Left ventricle myocardium inferior (tissue), 1 donor: ENCODE results near the gene GPN1. TPM values are rescaled to one million over a fixed set of nuclear protein-coding genes. Genes with fewer than 3 reads are reported as not detected.
"Not testable (repeated sequence)": the region's sequence is repeated elsewhere in the genome, so short reads cannot be mapped to it uniquely, and the experiment has no call there.

Experiments used
- DNase-seq: peaks from one replicate; pipeline ENCODE4 v3.0.0-alpha.2; 2020
- H3K27ac ChIP-seq: fragments of 200-600 bp; replicated peaks from 2 replicates; pipeline ENCODE4 v1.8.0; 2021
- H3K27me3 ChIP-seq: fragments of 200-600 bp; 2 replicates; pipeline ENCODE4 v1.8.0; 2021; ENCODE audit warnings: low read depth
- H3K36me3 ChIP-seq: fragments of 200-600 bp; 2 replicates; pipeline ENCODE4 v1.8.0; 2021
- H3K4me1 ChIP-seq: fragments of 200-600 bp; 2 replicates; pipeline ENCODE4 v1.8.0; 2021
- H3K4me3 ChIP-seq: fragments of 200-600 bp; 2 replicates; pipeline ENCODE4 v1.8.0; 2021; ENCODE audit warnings: mild to moderate bottlenecking, moderate library complexity
- H3K9me3 ChIP-seq: fragments of 200-600 bp; replicated peaks from 2 replicates; pipeline ENCODE4 v1.8.0; 2021
- intact Hi-C: fragments of 100-400 bp; cut with micrococcal nuclease; formaldehyde crosslinking; loops from one replicate; pipeline ENCODE4 v1.11.0; 2022
- total RNA-seq: library from RNA; stranded (reverse); fragmentation: NEBNext Ultra II Directional; extraction: Animal tissue kit (Norgen Biotek cat#: 25700); gene quantifications from one replicate; pipeline ENCODE4 v1.2.1, GENCODE V29; 2021
- TF ChIP-seq, protein P1 (sequence below): fragments of 200-600 bp; IDR thresholded peaks from 2 replicates; pipeline ENCODE4 v1.8.0; 2021; ENCODE audit warnings: antibody characterized with exemption, mild to moderate bottlenecking, borderline replicate concordance
- donor health status: DM: no; HTN: yes; CAD: no; lungs with severe emphysema.

Gene GPN1
- total RNA-seq, 1 donor from 2014 or later, result 16.6 TPM

- H3K4me1 ChIP-seq, result peaks cover 30% of the 10 kb centered on the region
- peak overlapping the region; percentile 77 for H3K4me3 ChIP-seq
- no peak for DNase-seq
- H3K36me3 ChIP-seq, result no peaks in the 10 kb centered on the region
- TF ChIP-seq, protein P1, sequence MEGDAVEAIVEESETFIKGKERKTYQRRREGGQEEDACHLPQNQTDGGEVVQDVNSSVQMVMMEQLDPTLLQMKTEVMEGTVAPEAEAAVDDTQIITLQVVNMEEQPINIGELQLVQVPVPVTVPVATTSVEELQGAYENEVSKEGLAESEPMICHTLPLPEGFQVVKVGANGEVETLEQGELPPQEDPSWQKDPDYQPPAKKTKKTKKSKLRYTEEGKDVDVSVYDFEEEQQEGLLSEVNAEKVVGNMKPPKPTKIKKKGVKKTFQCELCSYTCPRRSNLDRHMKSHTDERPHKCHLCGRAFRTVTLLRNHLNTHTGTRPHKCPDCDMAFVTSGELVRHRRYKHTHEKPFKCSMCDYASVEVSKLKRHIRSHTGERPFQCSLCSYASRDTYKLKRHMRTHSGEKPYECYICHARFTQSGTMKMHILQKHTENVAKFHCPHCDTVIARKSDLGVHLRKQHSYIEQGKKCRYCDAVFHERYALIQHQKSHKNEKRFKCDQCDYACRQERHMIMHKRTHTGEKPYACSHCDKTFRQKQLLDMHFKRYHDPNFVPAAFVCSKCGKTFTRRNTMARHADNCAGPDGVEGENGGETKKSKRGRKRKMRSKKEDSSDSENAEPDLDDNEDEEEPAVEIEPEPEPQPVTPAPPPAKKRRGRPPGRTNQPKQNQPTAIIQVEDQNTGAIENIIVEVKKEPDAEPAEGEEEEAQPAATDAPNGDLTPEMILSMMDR, result no peak
- H3K27ac ChIP-seq, result peak overlapping the region; percentile 67
- intact Hi-C loops, result no loop called here
- no peaks in the 10 kb centered on the region for H3K27me3 ChIP-seq
- H3K9me3 ChIP-seq, result peaks cover 24% of the 10 kb centered on the region
Observed at GRCh38 chr2:27583390-27583915, 45.4 kb upstream of the GPN1 start.

- intact Hi-C loops, result no loop called here
- Histone ChIP-seq H3K36me3 (no peaks in the 10 kb centered on the region), H3K27me3 (no peaks in the 10 kb centered on the region), H3K4me3 (peak overlapping the region; percentile 3), H3K9me3 (peaks cover 24% of the 10 kb centered on the region), H3K27ac (no peak overlapping the region), H3K4me1 (peaks cover 30% of the 10 kb centered on the region)
- TF ChIP-seq, protein P1, result no peak
- DNase-seq, result no peak
Observed at GRCh38 chr2:27584597-27584996, 44.3 kb upstream of the GPN1 start.

DNA sequence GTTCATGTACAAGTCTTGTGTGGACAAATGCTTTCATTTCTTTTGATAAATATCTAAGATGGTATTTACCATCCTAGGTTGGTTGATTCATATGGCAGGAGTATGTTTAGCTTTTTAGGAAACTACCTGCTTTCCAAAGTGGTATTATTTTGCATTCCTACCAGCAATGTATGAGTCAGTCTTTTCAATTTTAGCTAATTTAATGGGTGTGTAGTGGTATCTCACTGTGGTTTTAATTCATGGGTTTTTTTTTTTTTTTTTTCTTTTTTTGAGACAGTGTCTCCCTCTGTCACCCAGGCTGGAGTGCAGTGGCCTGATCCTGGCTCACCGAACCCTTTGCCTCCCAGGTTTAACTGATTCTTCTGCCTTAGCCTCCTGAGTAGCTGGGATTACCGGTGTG is 41.8 kb upstream of the GPN1 start:
- Histone ChIP-seq H3K4me3 (no peak overlapping the region), H3K36me3 (peaks cover 9% of the 10 kb centered on the region), H3K27me3 (no peaks in the 10 kb centered on the region), H3K9me3 (peaks cover 40% of the 10 kb centered on the region), H3K27ac (no peak overlapping the region), H3K4me1 (peaks cover 30% of the 10 kb centered on the region)
- no peak for DNase-seq
- TF ChIP-seq, protein P1, result no peak
- intact Hi-C loops, result no loop called here

DNA sequence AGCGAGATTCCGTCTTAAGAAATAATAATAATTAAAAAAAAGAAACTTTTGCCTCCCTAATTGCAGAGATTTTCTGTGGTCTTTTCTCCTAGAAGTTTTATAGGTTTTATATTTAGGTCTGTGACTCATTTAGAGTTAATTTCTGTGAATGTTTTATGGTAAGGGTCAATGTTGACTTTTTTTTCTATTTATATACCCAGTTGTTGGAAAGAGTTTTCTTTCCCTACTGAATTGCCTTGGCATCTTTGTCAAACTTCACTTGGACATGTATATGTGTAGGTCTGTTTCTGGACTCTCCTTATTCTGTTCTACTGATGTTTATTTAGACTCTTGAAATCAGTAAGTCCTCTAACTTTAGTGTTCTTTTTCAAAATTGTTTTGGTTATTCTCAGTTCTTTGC is 40.5 kb upstream of the GPN1 start:
- no peak for DNase-seq
- Histone ChIP-seq H3K4me3 (no peak overlapping the region), H3K27ac (no peak overlapping the region), H3K36me3 (peaks cover 9% of the 10 kb centered on the region), H3K4me1 (peaks cover 20% of the 10 kb centered on the region), H3K9me3 (peaks cover 40% of the 10 kb centered on the region), H3K27me3 (no peaks in the 10 kb centered on the region)
- intact Hi-C loops, result no loop called here
- TF ChIP-seq, protein P1, result no peak

DNA sequence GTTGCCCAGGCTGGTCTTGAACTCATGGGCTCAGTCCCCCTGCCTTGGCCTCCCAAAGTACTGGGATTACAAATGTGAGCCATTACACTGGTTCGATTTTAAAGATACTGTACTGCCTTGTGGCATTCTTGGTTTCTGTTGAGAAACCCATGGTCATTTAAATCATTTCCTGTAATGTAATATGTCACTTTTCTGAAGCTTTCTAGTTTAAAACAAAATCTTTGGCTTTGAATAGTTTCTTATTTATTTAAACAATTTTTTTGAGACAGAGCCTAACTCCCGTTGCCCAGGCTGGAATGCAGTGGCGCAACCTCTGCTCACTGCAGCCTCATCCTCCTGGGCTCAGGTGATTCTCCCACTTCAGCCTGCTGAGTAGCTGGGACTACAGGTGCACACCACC is 37.1 kb upstream of the GPN1 start:
- H3K4me1 ChIP-seq, result no peaks in the 10 kb centered on the region
- H3K36me3 ChIP-seq, result peaks cover 18% of the 10 kb centered on the region
- TF ChIP-seq, protein P1, result no peak
- peaks cover 65% of the 10 kb centered on the region for H3K9me3 ChIP-seq
- intact Hi-C loops, result no loop called here
- H3K27me3 ChIP-seq, result no peaks in the 10 kb centered on the region
- no peak for DNase-seq
- H3K4me3 ChIP-seq, result no peak overlapping the region
- no peak overlapping the region for H3K27ac ChIP-seq

- intact Hi-C loops, result no loop called here
Observed at GRCh38 chr2:27593240-27593639, 35.6 kb upstream of the GPN1 start.

DNA sequence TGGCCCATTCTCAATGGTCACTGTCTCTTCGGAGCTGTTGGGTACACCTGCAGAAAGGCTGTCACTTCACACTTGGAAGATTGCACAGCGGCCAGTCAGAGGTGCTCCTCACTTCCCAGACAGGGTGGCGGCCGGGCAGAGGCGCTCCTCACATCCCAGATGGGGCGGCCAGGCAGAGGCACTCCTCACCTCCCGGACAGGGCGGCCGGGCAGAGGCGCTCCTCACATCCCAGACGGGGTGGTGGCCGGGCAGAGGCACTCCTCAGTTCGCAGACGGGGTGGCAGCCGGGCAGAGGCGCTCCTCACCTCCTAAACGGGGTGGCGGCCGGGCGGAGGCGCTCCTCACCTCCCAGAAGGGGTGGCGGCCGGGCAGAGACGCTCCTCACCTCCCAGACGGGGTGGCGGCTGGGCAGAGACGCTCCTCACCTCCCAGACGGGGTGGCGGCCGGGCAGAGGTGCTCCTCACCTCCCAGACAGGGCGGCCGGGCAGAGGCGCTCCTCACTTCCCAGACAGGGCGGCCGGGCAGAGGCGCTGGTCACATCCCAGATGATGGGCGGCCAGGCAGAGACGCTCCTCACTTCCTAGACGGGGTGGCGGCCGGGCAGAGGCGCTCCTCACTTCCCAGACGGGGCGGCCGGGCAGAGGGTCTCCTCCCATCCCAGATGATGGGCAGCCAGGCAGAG is 34.7 kb upstream of the GPN1 start:
- DNase-seq, H3K4me3 ChIP-seq, intact Hi-C loops, H3K27ac ChIP-seq, H3K27me3 ChIP-seq: not testable (repeated sequence)
- peaks cover 53% of the 10 kb centered on the region for H3K9me3 ChIP-seq
- peaks cover 11% of the 10 kb centered on the region for H3K4me1 ChIP-seq
- H3K36me3 ChIP-seq, result peaks cover 22% of the 10 kb centered on the region

More at GRCh38 chr2:27593240-27593639, 35.6 kb upstream of the GPN1 start:
- no peak overlapping the region for H3K4me3 ChIP-seq
- no peaks in the 10 kb centered on the region for H3K27me3 ChIP-seq
- no peak overlapping the region for H3K27ac ChIP-seq
- TF ChIP-seq, protein P1, result no peak
- no peak for DNase-seq
- peaks cover 3% of the 10 kb centered on the region for H3K4me1 ChIP-seq
- H3K36me3 ChIP-seq, result peaks cover 18% of the 10 kb centered on the region
- H3K9me3 ChIP-seq, result peaks cover 62% of the 10 kb centered on the region

DNA sequence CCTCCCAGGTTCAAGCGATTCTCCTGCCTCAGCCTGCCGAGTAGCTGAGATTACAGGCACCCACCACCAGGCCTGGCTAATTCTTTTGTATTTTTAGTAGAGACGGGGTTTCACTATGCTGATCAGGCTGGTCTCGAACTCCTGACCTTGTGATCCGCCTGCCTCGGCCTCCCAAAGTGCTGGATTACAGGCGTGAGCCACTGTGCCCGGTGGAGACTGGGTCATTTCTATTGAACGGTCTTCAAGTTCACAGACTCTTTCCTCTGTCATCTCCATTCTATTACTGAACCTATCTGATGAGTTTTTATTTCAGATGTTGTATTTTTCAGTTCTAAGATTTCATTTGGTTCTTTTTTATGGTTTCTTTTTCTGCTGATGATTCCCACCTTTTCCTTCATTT is 33.4 kb upstream of the GPN1 start:
- H3K4me3 ChIP-seq, intact Hi-C loops, DNase-seq, H3K27ac ChIP-seq, H3K27me3 ChIP-seq: not testable (repeated sequence)
- Histone ChIP-seq H3K36me3 (peaks cover 30% of the 10 kb centered on the region), H3K9me3 (peaks cover 41% of the 10 kb centered on the region), H3K4me1 (peaks cover 18% of the 10 kb centered on the region)
